Heart left ventricle (tissue), 16 donors: ENCODE results near the gene MBTPS2. TPM values are rescaled to one million over a fixed set of nuclear protein-coding genes. Genes with fewer than 3 reads are reported as not detected.

Experiments
- ATAC-seq, 4 donors: fragments of 200-7000 bp; cut with Tn5 transposase; one replicate each; pipeline ENCODE4 v1.9.1; 2020 to 2022; ENCODE audit warnings: moderate library complexity in 4 of 4, mild to moderate bottlenecking in 3 of 4, moderate number of reproducible peaks in 1 of 4
- DNase-seq, 5 donors: peaks; one replicate each; pipeline ENCODE4 v3.0.0-alpha.2; 2020
- H3K27ac ChIP-seq, 12 donors: fragments of 200-600 bp; sonication (generic) in 4 of 12; one replicate each; pipeline versions ENCODE4 v1.5.0 to v1.8.0; 2016 to 2022; ENCODE audit warnings: mild to moderate bottlenecking in 2 of 12
- H3K27me3 ChIP-seq, 9 donors: fragments of 200-600 bp; sonication (generic) in 2 of 9; one replicate each; pipeline versions ENCODE4 v1.5.1 to v1.8.0; 2016 to 2022; ENCODE audit warnings: mild to moderate bottlenecking in 3 of 9
- H3K36me3 ChIP-seq, 9 donors: fragments of 200-600 bp; sonication (generic) in 2 of 9; one replicate each; pipeline versions ENCODE4 v1.5.0 to v1.8.0; 2018 to 2022; ENCODE audit warnings: mild to moderate bottlenecking in 2 of 9
- H3K4me1 ChIP-seq, 12 donors: fragments of 200-600 bp; sonication (generic) in 4 of 12; one replicate each; pipeline versions ENCODE4 v1.5.0 to v1.8.0; 2016 to 2022; ENCODE audit warnings: mild to moderate bottlenecking in 3 of 12
- H3K4me3 ChIP-seq, 12 donors: fragments of 200-600 bp; sonication (generic) in 4 of 12; one replicate each; pipeline versions ENCODE4 v1.5.0 to v1.8.0; 2017 to 2022; ENCODE audit warnings: mild to moderate bottlenecking in 9 of 12, moderate library complexity in 4 of 12
- H3K9me3 ChIP-seq, 12 donors: fragments of 200-600 bp; sonication (generic) in 4 of 12; one replicate each; pipeline versions ENCODE4 v1.5.0 to v1.8.0; 2016 to 2022; ENCODE audit warnings: mild to moderate bottlenecking in 1 of 12
- CTCF ChIP-seq, 12 donors: fragments of 200-600 bp; sonication (generic) in 4 of 12; IDR thresholded peaks; one replicate each; pipeline versions ENCODE4 v1.5.0 to v1.8.0; 2018 to 2022; ENCODE audit warnings: antibody characterized with exemption in 12 of 12, mild to moderate bottlenecking in 5 of 12
- POLR2A ChIP-seq, 2 donors: fragments of 450-650 bp; IDR thresholded peaks; one replicate each; pipeline ENCODE4 v1.6.1; 2017; ENCODE audit warnings: antibody characterized with exemption in 2 of 2, mild to moderate bottlenecking in 2 of 2, moderate library complexity in 2 of 2
- WGBS, 4 donors: extraction: QIAGEN DNeasy Blood & Tissue Kit in 2 of 4; methylation state at CpG; one replicate each; pipeline versions ENCODE4 v1.1.5 to v1.1.7; 2013 to 2018; 5-methylcytosine and 5-hydroxymethylcytosine counted together
- intact Hi-C, 10 donors: fragments of 100-400 bp; cut with DNase I; formaldehyde crosslinking; loops; one replicate each; pipeline versions ENCODE4 v1.11.1 to v1.14.2; 2022
- polyA plus RNA-seq, 2 donors: library from polyadenylated mRNA; stranded (reverse); fragments of 200-250 nt; gene quantifications; one replicate each; pipeline ENCODE4 v1.2.3, GENCODE V29; 2013
- total RNA-seq, 9 donors: library from RNA; depleted of rRNA in 2 of 9; stranded (reverse); fragments of >200 nt in 2 of 9; fragmentation: NEBNext Ultra II Directional in 3 of 9; extraction: Animal tissue kit (Norgen Biotek cat#: 25700) in 3 of 9; gene quantifications; one replicate each; pipeline versions ENCODE4 v1.1.0 to v1.2.4, GENCODE V29; 2016 to 2023
- donor health status: ischemic (EF 13 %, LVEDD 7.1; RV severe dilation, severe dysfunction).
- donor health status: healthy with polysubstance abuse.
- donor health status: DM: no; HTN: yes; CAD: no.
- donor health status: DM: no; HTN: no; CAD: no.
- donor health status: ischemic (EF 25% LVEDD 6.9; RV normal size, moderate dysfunction).
- donor health status: ischemic (EF 25% LVEDD 5.7; RV mildly dilated, moderate dysfunction).
- donor health status: healthy.
- donor health status: DM: yes; HTN: yes; CAD: no.
- donor health status: ischemic (EF 35%, LVEDD 5.7; RV mildly dilated, moderate dysfunction).
- donor health status: nonischemic (EF 11% LVEDD 7.7; RV severe dilation, severe dysfunction).
- donor health status: DM: yes; HTN: yes; CAD: no.
- donor health status: PGD.
- donor health status: ischemic (EF 29% LVEDD 5.4; RV normal size, mild dysfunction).
- donor health status: nonischemic (EF 23%, LVEDD 6.1; RV moderate dilation, normal function).

The MBTPS2 gene
- total and polyA plus RNA-seq, 11 donors: 2.6 to 14.8 (median 11.5) TPM

GRCh38 chrX:21855937-21856415, 16.6 kb downstream of the MBTPS2 start, which contains the start of gene YY2:
TSS of gene YY2 (plus strand) at chrX:21855987. CDS start at chrX:21856485, 498 bp downstream.
- intact Hi-C loops: no loop called here
- H3K9me3 ChIP-seq: no peaks in the 10 kb centered on the region
- DNase-seq: no peak
- H3K27ac ChIP-seq: no peak within 1 kb of the TSS
- H3K36me3 ChIP-seq: peaks cover 0 to 65% (median 22%) of the 10 kb centered on the region in 9 donors
- no peaks in the 10 kb centered on the region for H3K4me1 ChIP-seq
- no peak for TF ChIP-seq CTCF (IDR thresholded peaks at IDR 0.05)
- WGBS, 4 donors: 88 to 98% (median 93%) methylated on average over 29 of the region's 29 CpGs
- no peak within 1 kb of the TSS for H3K4me3 ChIP-seq
- ATAC-seq: no peak
- no peaks in the 10 kb centered on the region for H3K27me3 ChIP-seq

DNA sequence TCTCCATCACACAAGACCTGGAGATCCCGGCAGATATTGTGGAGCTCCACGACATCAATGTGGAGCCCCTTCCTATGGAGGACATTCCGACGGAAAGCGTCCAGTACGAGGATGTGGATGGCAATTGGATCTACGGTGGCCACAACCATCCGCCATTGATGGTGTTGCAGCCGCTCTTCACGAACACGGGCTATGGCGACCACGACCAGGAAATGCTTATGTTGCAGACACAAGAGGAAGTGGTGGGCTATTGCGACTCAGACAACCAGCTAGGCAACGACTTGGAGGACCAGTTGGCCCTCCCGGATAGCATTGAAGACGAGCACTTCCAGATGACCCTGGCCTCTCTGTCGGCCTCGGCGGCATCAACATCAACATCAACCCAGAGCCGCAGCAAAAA, 17.1 kb downstream of the MBTPS2 start:
- WGBS, 4 donors: 94 to 98% (median 96%) methylated on average over 21 of the region's 21 CpGs
- Histone ChIP-seq H3K4me3 (no peak overlapping the region), H3K27ac (no peak overlapping the region), H3K27me3 (no peaks in the 10 kb centered on the region), H3K9me3 (no peaks in the 10 kb centered on the region), H3K4me1 (no peaks in the 10 kb centered on the region), H3K36me3 (peaks cover 0 to 60% (median 20%) of the 10 kb centered on the region in 9 donors)
- no peak for DNase-seq
- TF ChIP-seq POLR2A (IDR thresholded peaks at IDR 0.05): no peak
- TF ChIP-seq CTCF (IDR thresholded peaks at IDR 0.05): no peak
- intact Hi-C loops: no loop called here
- no peak for ATAC-seq

GRCh38 chrX:21863241-21863640, 23.8 kb downstream of the MBTPS2 start:
- Histone ChIP-seq H3K4me1 (no peaks in the 10 kb centered on the region), H3K27ac (no peak overlapping the region)
- intact Hi-C loops: no loop called here

GRCh38 chrX:21865436-21865835, 26.0 kb downstream of the MBTPS2 start:
- Histone ChIP-seq H3K4me3 (no peak overlapping the region), H3K36me3 (peaks cover 0 to 6% (median 0%) of the 10 kb centered on the region in 9 donors), H3K4me1 (no peaks in the 10 kb centered on the region), H3K9me3 (no peaks in the 10 kb centered on the region), H3K27ac (no peak overlapping the region), H3K27me3 (peaks cover 0 to 5% (median 0%) of the 10 kb centered on the region in 9 donors)
- ATAC-seq (no peak), DNase-seq (no peak)
- TF ChIP-seq POLR2A (IDR thresholded peaks at IDR 0.05): no peak
- no peak for TF ChIP-seq CTCF (IDR thresholded peaks at IDR 0.05)
- intact Hi-C loops: no loop called here

More at GRCh38 chrX:21863241-21863640, 23.8 kb downstream of the MBTPS2 start:
- Histone ChIP-seq H3K36me3 (no peaks in the 10 kb centered on the region), H3K9me3 (no peaks in the 10 kb centered on the region), H3K4me3 (no peak overlapping the region), H3K27me3 (peaks cover 0 to 2% (median 0%) of the 10 kb centered on the region in 9 donors)
- TF ChIP-seq CTCF (IDR thresholded peaks at IDR 0.05): no peak
- no peak for TF ChIP-seq POLR2A (IDR thresholded peaks at IDR 0.05)
- DNase-seq (no peak), ATAC-seq (no peak)
- 88 to 95% (median 94%) methylated on average over 1 of the region's 1 CpG for WGBS, 4 donors
